GM18861 (cell line): Measurements from ENCODE around the gene LBR.
"Not testable (repeated sequence)": the region's sequence is repeated elsewhere in the genome, so short reads cannot be mapped to it uniquely, and the experiment has no call there.

ENCODE experiments used
- ATAC-seq: cut with Tn5 transposase; IDR thresholded peaks from one replicate; pipeline ENCODE4 v1.9.1; 2021; ENCODE audit not compliant: unreplicated experiment

Gene LBR

DNA sequence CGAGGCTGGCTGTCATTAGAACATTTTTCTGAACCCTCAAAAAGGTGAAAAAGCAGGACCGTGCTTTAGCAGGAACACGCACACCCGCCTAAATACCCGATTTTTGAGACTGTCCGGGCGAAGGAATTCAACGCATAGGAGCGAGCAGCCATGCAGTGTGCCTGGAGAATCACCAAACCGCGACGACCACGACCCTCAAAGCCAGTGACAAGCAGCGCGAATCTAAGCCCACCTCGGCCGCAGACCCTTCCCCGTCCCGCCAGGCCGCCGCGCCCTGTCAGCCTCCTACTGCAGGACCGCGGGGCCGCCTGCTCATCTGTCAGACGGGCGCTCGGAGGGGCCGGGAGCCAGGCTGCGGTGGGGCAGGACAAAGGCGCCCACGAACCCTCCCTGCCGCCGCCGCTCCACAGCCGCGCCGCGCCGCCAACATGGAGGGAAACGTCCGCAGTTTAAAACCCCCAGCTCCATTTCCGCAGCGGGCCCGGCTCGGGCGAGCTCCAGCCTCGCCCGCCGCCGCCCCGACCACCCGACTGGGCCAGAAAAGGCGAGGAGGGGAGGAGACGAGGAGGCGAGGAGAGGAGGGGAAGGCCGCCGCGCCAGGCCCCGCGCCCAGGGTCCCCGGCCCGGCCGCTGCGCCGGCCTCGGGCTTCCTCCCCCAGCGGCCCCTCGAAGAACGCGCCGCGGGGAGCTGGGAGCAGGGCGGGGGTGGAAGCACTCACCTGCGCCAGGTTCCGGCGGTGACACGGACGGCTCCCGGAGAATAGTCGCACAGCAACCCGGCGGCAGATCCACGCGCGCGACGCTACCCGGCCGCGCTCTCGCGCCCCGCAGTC, at the start of gene LBR:
TSS of gene LBR (minus strand) at position 804 of the 833 bp plus-strand sequence. CDS start 3,963 bp downstream, outside the sequence.
- peak; percentile 24 for ATAC-seq

DNA sequence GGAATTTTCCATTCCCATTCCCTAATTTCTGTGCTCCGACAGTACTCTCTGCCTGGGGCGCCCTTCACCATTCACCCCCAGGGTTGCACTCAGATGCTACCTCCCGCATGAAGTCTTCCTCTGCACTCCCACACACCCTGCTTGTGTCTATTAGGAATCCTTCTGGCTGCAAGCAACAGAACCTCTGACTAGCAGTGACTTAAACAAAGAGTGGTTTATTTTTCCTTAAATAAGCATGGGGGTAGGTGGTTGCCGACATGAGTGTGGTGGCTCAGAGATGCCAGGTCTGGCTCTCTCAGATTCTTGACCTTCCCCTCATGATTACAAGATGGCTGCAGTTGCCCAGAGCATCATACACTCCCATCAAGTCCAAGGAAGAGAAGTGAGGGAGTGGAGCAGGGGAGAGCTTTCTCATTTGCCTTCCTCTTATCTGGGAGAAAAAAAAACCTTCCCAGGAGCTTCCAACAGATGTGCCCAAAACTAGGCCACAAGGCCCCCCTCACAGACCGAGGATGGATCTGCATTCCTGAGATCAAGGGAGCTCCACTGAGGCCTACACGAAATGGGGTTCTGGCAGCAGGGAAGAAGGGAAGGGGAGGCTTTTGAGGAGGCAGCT, 49.6 kb upstream of the LBR start:
- no peak for ATAC-seq

DNA sequence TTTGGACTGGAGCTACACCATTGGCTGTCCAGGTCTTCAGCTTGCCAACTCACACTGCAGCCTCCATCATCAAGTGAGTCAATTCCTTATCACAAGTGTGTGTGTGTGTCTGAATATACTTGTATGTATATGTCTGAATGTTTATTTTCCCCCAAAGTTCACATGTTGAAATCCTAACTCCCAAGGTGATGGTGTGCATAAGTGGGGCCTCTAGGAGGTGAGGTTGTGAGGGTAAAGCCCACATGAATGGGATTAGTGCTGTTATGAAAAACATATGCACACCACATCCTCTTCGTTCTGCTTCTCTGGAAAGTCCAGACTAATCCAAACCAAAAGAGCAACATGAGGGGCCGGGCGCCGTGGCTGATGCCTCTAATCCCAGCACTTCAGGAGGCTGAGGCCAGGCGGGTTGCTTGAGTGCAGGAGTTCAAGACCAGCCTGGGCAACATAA, 48.7 kb upstream of the LBR start:
- no peak for ATAC-seq

DNA sequence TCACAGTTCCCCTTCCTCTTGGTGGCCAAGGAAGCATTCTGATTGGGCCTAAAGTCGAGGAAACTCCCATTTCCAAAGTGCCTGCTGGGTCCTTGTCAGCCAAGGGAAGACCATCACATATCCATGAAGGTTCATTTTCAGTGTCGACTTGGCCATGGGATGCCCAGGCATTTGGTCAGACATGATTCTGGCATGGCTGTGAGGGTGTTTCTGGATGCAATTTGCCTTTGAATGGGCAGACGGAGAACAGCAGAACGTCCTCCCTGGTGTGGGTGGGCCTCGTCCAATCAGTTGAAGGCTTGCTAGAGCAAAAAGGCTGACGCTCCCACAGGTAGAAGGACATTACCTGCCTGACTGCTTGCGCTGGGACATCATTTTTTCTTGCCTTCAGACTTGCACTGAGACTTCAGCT, 48.3 kb upstream of the LBR start:
- no peak for ATAC-seq

DNA sequence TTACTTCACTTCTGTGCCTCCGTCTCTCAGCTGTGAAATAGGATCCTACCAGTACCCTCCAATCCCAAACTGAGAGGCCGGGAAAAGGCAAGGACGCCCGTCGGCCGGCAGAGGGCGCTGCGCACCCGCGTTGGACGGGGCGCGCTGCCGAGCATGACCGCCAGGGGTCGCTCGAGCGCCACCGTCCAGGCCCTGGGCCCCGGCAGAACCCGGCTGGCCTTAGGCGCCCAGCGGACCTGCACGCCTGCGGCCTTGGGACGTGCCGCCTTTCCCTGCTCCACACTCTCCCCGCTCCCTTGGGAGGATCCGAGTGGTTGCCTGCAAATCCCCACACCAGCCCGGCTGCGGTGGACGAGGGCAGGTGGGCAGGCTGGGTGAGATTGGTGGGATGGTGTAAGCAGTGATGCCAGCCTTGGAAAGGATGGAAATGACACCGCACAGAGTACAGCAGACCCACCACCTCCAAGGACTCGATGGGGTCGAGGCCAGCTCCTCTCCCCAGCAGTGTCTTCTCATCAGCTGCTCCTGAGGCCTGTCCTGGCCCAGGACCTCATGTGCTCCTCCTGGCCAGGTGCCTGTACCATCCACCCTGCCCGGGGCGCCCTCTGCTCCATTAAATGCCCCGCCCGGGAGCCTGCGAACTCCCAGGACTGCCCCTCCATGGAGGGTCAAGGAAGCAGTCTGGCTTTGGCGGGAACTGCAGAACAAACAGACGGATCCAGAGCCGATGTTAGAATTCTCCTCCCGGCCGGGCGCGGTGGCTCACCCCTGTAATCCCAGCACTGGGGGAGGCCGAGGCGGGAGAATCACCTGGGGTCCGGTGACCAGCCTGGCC, 47.4 kb upstream of the LBR start:
- ATAC-seq: peak; percentile 69

DNA sequence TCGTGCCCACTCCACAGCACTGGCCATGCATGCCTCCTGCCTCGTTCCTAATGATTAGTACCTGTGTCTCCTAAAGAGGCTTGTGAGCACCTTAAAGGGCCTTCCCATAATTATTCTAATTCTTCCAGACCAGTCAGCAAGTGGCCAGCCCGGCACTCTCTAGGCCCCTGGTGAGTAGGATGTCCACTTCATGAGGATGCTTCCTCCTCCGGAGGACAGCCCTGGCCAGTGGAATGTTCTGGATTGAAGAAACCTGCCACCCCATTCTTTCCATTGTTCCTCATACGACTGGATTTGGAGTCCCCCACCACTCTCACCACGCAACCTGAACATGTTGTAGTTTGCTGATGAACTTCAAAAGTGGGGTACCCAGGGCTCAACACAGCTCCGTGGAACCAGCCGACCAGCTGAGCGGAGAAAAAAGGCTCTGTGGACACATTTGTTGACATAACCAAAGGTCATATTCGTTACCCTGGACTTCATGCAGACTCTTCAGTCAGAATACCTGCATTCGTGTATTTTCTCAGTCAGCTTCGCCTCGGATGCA, 46.7 kb upstream of the LBR start:
- ATAC-seq: no peak

GRCh38 chr1:225473676-225474438, 46.0 kb upstream of the LBR start:
- not testable (repeated sequence) for ATAC-seq

GRCh38 chr1:225473266-225473665, 45.4 kb upstream of the LBR start:
- ATAC-seq: not testable (repeated sequence)

DNA sequence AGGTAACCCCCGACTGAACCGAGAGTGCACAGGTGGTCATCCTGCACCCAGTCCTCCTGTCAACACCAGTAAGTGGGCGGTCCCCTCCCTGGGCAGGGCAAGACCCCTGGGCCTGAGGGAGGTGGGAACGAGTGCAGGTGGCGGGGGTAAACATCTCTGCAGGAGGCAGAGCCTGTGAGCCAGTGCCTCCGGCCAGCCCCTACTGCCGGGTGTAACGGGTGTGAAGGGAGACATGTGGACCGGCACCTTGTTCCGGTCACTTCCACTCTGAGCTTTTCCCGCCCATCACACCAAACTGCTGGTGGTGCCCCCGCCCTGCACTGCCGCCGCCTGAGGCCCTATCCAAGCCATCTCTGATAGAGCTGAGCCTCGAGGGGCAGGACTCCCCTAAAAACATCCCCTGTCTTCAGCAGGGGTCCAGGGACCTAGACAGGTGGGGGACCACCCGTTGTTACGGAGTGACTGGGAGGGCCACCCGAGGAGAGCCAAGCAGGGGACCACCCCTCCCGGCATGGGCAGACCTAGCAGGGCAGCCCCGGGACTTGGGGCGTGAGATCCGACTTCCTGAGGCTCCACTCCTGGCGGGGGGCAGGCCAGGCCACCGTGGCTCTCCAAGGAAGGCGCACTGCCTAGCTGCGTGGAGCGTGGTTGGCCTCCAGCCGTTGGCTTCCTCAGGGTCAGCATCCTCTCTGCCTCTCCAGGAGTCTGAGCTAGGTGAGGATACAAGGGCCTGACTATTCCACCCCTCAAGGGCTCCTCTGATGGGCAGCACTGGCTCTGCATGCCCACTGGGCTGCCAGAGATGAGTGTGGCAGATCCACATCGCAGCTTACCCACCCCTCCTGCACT, 43.8 kb upstream of the LBR start:
- ATAC-seq: no peak

DNA sequence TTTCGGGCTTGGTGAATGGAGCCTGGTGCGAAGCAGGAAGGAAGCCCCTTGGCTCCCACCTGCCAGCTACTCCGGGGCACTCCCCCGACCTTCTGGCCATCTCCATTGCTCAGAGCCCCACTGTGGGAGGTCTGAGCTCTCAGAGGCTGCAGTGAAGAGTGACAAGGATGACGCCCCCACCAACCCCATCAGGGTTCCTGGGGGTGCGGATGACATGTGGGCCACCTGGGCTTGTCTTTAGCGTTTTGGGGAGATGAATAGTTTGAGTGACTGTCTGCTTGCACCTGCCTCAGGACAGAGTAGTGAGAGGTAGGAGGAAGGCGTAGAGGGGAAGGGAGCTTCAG, 43.2 kb upstream of the LBR start:
- ATAC-seq: no peak

GRCh38 chr1:225470211-225471108, 42.6 kb upstream of the LBR start:
- no peak for ATAC-seq

DNA sequence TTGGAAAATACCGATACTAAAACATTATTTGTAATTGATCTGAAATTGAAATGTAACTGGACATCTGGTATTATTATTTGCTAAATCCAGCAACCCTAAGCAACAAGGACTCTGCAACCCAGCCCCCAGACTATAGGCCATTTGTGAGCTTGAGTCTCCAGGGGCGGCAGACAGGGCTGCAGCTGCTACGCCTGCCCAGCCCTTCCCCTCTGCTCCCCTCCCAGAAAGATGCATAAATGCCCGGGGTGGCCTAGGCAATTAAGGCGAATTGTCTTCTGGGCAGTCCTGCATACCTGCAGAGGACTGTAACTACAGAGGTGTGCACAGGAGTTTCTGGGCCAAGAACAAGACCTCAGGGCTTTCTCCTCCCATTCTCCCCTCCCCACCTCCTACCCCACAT, 41.2 kb upstream of the LBR start:
- no peak for ATAC-seq

- no peak for ATAC-seq
Observed at GRCh38 chr1:225468270-225469020, 40.6 kb upstream of the LBR start.

DNA sequence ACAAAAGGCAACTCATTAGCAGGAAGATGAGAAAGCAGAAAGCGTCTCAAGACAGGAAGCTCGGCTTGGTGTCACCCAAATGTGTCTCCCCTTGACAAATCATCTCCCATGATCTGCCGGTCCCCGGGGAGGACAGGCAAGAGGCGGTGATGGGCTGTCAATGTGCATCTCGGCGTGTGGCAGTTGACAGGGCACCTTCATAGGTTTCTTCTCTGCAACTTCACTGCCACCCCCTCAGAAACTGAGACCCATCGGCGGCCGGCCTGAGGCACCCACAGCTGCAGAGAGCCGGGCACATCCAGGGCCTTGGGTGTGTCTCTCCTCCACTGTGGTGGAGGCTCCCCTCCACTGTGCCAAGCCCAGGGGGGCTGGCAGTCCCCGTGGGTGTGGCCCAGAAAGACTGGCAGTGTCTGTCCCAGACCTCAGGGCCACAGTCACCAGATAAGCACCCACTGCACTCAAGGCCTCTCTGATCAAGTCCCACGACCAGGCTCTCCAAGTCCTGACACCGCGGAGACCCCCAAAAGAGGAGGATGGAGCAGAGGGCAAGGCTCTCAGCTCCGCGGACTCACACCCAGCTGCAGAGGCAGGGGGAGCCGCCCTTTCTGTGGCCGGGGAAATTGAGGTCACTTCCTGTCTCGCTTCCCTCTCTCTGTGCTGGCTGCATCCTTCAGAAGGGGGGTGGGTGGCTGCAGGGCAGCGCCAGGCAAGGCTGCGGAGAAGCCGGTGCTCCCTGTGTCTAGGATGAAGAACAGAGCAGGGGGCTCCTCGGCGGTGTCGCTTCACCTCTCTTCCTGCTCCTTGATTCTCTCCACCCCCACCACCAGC, 39.6 kb upstream of the LBR start:
- peak; percentile 86 for ATAC-seq

- no peak for ATAC-seq
Observed at GRCh38 chr1:225466848-225467192, 39.0 kb upstream of the LBR start.

- no peak for ATAC-seq
Observed at GRCh38 chr1:225465793-225466517, 38.1 kb upstream of the LBR start.
